HepG2 (cell line): ENCODE data around the gene SPRYD3. TPM values are rescaled to one million over a fixed set of nuclear protein-coding genes. Genes with fewer than 3 reads are reported as not detected.
A peak's percentile ranks its signal among the peaks of the same experiment; 100 is the strongest.

Experiments
- ELF4 ChIP-seq: sonication (generic); formaldehyde crosslinking; IDR thresholded peaks from 2 replicates; pipeline ENCODE4 v1.5.0; 2020; ENCODE audit warnings: missing genetic modification reagents, mild to moderate bottlenecking, moderate library complexity, borderline replicate concordance
- FLYWCH1 ChIP-seq: sonication (generic); formaldehyde crosslinking; IDR thresholded peaks from 2 replicates; pipeline ENCODE4 v1.8.1; 2023; ENCODE audit warnings: mild to moderate bottlenecking, missing genetic modification reagents
- GATAD1 ChIP-seq: IDR thresholded peaks from 2 replicates; pipeline ENCODE4 v1.6.1; 2016; ENCODE audit warnings: missing genetic modification reagents, missing compliant biosample characterization
- HMG20A ChIP-seq: IDR thresholded peaks from 2 replicates; pipeline ENCODE4 v1.6.1; 2016; ENCODE audit warnings: borderline replicate concordance
- KAT8 ChIP-seq: IDR thresholded peaks from 2 replicates; pipeline ENCODE4 v1.6.1; 2016; ENCODE audit warnings: missing genetic modification reagents, missing compliant biosample characterization
- MED8 ChIP-seq: sonication (generic); formaldehyde crosslinking; IDR thresholded peaks from 2 replicates; pipeline ENCODE4 v1.8.1; 2023; ENCODE audit warnings: mild to moderate bottlenecking, missing genetic modification reagents; ENCODE audit not compliant: insufficient replicate concordance
- MEF2D ChIP-seq: sonication (generic); formaldehyde crosslinking; IDR thresholded peaks from 2 replicates; pipeline ENCODE4 v1.5.1; 2020; ENCODE audit warnings: mild to moderate bottlenecking, missing genetic modification reagents
- MEIS2 ChIP-seq: sonication (generic); formaldehyde crosslinking; IDR thresholded peaks from 2 replicates; pipeline ENCODE4 v1.9.0; 2021; ENCODE audit warnings: mild to moderate bottlenecking, missing genetic modification reagents
- RFXAP ChIP-seq: sonication (generic); formaldehyde crosslinking; IDR thresholded peaks from 2 replicates; pipeline ENCODE4 v1.4.0; 2020; ENCODE audit warnings: missing genetic modification reagents, borderline replicate concordance
- RNF2 ChIP-seq: fragments of 450-650 bp; conservative IDR thresholded peaks from 2 replicates; pipeline ENCODE4 v1.6.1; 2016; ENCODE audit warnings: low read depth
- TMF1 ChIP-seq: sonication (generic); formaldehyde crosslinking; IDR thresholded peaks from 2 replicates; pipeline ENCODE4 v1.8.1; 2022; ENCODE audit warnings: low read depth, missing genetic modification reagents
- ZBTB39 ChIP-seq: sonication (generic); formaldehyde crosslinking; IDR thresholded peaks from 2 replicates; pipeline ENCODE4 v1.5.0; 2020; ENCODE audit warnings: missing genetic modification reagents
- ZC3H13 ChIP-seq: sonication (generic); formaldehyde crosslinking; IDR thresholded peaks from 2 replicates; pipeline ENCODE4 v1.8.1; 2023; ENCODE audit warnings: mild to moderate bottlenecking, missing genetic modification reagents, moderate library complexity
- ZNF24 ChIP-seq: fragments of 450-650 bp; IDR thresholded peaks from 2 replicates; pipeline ENCODE4 v1.6.1; 2017; ENCODE audit warnings: antibody characterized with exemption, mild to moderate bottlenecking
- ZNF251 ChIP-seq: sonication (generic); formaldehyde crosslinking; IDR thresholded peaks from 2 replicates; pipeline ENCODE4 v1.9.0; 2021; ENCODE audit warnings: mild to moderate bottlenecking, missing genetic modification reagents
- ZNF282 ChIP-seq: fragments of 450-650 bp; IDR thresholded peaks from 2 replicates; pipeline ENCODE4 v1.6.1; 2018; ENCODE audit not compliant: partially characterized antibody
- ZNF343 ChIP-seq: sonication (generic); formaldehyde crosslinking; IDR thresholded peaks from 2 replicates; pipeline ENCODE4 v1.4.0; 2020; ENCODE audit warnings: mild to moderate bottlenecking, missing genetic modification reagents
- ZNF615 ChIP-seq: sonication (generic); formaldehyde crosslinking; IDR thresholded peaks from 2 replicates; pipeline ENCODE4 v1.5.0; 2020; ENCODE audit warnings: mild to moderate bottlenecking, missing genetic modification reagents, borderline replicate concordance
- ZNF629 ChIP-seq: sonication (generic); formaldehyde crosslinking; conservative IDR thresholded peaks from 2 replicates; pipeline ENCODE4 v1.5.0; 2020; ENCODE audit warnings: missing genetic modification reagents
- ZNF652 ChIP-seq: IDR thresholded peaks from 2 replicates; pipeline ENCODE4 v1.6.1; 2016; ENCODE audit warnings: low read depth, borderline replicate concordance
- ZNF850 ChIP-seq: sonication (generic); formaldehyde crosslinking; conservative IDR thresholded peaks from 2 replicates; pipeline ENCODE4 v1.9.0; 2021; ENCODE audit warnings: mild to moderate bottlenecking, missing genetic modification reagents
- ZNF879 ChIP-seq: sonication (generic); formaldehyde crosslinking; IDR thresholded peaks from 2 replicates; pipeline ENCODE4 v1.8.1; 2023; ENCODE audit warnings: missing genetic modification reagents
- polyA plus RNA-seq, 8 experiments: library from polyadenylated mRNA; depleted of rRNA in 3 of 8; stranded (reverse) in 7 of 8; unstranded in 1 of 8; fragments of >200 nt; fragmentation: Illumina TruSeq in 4 of 8; extraction: Trizol in 4 of 8; gene quantifications; 2 replicates each; pipeline versions ENCODE4 v1.2.1 to v1.2.3, GENCODE V29; 2011 to 2016; ENCODE audit warnings: low read depth in 4 of 8, missing spikeins in 1 of 8, mixed read lengths in 1 of 8; ENCODE audit not compliant: insufficient read depth in 1 of 8
- total RNA-seq, 5 experiments: library from RNA; depleted of rRNA; stranded (reverse); fragments of >200 nt; fragmentation: Illumina TruSeq; extraction: Trizol; gene quantifications; 2 replicates each; pipeline ENCODE4 v1.2.3, GENCODE V29; 2016; ENCODE audit warnings: low read depth in 1 of 5
- TF ChIP-seq, protein P1 (sequence below): sonication (generic); formaldehyde crosslinking; IDR thresholded peaks from 2 replicates; pipeline ENCODE4 v1.5.1; 2020; ENCODE audit warnings: missing genetic modification reagents, mild to moderate bottlenecking, borderline replicate concordance
- TF ChIP-seq, protein P2 (sequence below): sonication (generic); formaldehyde crosslinking; IDR thresholded peaks from 2 replicates; pipeline ENCODE4 v1.8.1; 2022; ENCODE audit warnings: mild to moderate bottlenecking, missing genetic modification reagents

SPRYD3 gene
- total and polyA plus RNA-seq, 2 of the 13 experiments (the other 11 are each of a cell fraction or from before 2014, with no cell fraction given) = 9.0 to 9.2 TPM

DNA sequence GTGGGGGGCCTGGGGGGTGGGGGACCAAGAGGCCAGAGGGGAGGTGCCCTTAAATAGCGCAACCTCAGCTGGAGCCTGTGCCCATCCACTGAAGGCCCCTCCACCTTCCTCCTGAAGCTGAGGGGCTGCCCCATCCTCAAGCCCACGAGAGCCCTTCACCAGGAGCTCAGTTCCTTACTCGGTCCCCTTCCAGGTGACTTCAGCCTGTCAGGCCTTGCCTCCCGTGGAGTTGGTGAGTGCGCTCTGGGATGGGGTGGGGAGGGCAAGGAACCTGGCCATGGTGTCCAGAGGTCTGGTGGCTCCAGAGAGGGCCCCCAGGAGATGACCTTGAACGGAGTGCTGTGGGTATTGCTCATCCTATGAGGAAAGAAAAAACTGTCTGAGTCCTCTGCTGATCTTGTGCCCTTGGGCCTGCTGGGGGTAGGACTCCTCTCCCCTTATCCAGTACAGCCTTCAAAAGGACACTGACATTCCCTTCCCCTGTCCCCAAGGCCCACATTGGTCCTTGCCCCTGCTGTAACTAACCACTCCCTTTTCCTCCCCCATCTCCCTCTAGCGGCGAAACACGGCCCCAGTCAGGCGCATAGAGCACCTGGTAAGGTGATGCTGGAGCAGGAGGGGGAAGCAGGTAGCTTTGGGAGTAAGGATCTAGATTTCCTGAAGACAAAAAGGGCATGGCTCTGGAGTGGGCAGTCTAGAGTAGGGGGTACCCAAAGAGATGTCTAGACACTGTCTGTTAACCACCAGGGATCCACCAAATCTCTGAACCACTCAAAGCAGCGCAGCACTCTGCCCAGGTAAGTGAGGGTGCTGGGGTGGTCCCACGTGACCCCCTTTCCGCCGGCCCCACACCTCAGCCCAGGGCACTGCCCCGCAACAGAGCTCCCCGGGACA is 25.7 kb downstream of the SPRYD3 start (continued):
- TF ChIP-seq, protein P1, sequence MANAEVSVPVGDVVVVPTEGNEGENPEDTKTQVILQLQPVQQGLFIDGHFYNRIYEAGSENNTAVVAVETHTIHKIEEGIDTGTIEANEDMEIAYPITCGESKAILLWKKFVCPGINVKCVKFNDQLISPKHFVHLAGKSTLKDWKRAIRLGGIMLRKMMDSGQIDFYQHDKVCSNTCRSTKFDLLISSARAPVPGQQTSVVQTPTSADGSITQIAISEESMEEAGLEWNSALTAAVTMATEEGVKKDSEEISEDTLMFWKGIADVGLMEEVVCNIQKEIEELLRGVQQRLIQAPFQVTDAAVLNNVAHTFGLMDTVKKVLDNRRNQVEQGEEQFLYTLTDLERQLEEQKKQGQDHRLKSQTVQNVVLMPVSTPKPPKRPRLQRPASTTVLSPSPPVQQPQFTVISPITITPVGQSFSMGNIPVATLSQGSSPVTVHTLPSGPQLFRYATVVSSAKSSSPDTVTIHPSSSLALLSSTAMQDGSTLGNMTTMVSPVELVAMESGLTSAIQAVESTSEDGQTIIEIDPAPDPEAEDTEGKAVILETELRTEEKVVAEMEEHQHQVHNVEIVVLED (CRISPR knock-in tag) = 0 out of 2 replicates have a peak, but pooled peaks have one; percentile 26
- no peak for TF ChIP-seq ZNF652 (CRISPR knock-in tag)
- TF ChIP-seq MED8 (CRISPR knock-in tag) = no peak
- no peak for TF ChIP-seq ZC3H13 (CRISPR knock-in tag)
- TF ChIP-seq ZNF615 (CRISPR knock-in tag) = no peak
- no peak for TF ChIP-seq FLYWCH1 (CRISPR knock-in tag)
- no peak for TF ChIP-seq ZBTB39
- no peak for TF ChIP-seq MEF2D
- no peak for TF ChIP-seq ZNF282
- no peak for TF ChIP-seq ELF4 (CRISPR knock-in tag)
- no peak; the same call in 1 of the 2 replicates for TF ChIP-seq HMG20A (CRISPR knock-in tag)
- TF ChIP-seq ZNF24 = no peak
- no peak for TF ChIP-seq ZNF251 (CRISPR knock-in tag)
- TF ChIP-seq RFXAP (CRISPR knock-in tag) = no peak
- no peak for TF ChIP-seq ZNF879 (CRISPR knock-in tag)
- no peak for TF ChIP-seq MEIS2 (CRISPR knock-in tag)
- no peak for TF ChIP-seq RNF2
- no peak for TF ChIP-seq ZNF850 (CRISPR knock-in tag)
- TF ChIP-seq, protein P2, sequence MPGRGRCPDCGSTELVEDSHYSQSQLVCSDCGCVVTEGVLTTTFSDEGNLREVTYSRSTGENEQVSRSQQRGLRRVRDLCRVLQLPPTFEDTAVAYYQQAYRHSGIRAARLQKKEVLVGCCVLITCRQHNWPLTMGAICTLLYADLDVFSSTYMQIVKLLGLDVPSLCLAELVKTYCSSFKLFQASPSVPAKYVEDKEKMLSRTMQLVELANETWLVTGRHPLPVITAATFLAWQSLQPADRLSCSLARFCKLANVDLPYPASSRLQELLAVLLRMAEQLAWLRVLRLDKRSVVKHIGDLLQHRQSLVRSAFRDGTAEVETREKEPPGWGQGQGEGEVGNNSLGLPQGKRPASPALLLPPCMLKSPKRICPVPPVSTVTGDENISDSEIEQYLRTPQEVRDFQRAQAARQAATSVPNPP (CRISPR knock-in tag) = no peak
- peak; percentile 40; the same call in 1 of the 2 replicates for TF ChIP-seq KAT8 (CRISPR knock-in tag)
- no peak; the same call in 1 of the 2 replicates for TF ChIP-seq TMF1 (CRISPR knock-in tag)
- no peak for TF ChIP-seq ZNF629
- no peak for TF ChIP-seq ZNF343 (CRISPR knock-in tag)
- TF ChIP-seq GATAD1 (CRISPR knock-in tag) = no peak
